Putamen (tissue), 1 donor: ENCODE data around the gene SPTBN1.

Experiments
- DNase-seq: peaks from one replicate; pipeline ENCODE4 v3.0.0-alpha.2; 2016; ENCODE audit warnings: low spot score

The SPTBN1 gene

GRCh38 chr2:54434711-54435110 is 21.4 kb upstream of the SPTBN1 start:
- DNase-seq = no peak

DNA sequence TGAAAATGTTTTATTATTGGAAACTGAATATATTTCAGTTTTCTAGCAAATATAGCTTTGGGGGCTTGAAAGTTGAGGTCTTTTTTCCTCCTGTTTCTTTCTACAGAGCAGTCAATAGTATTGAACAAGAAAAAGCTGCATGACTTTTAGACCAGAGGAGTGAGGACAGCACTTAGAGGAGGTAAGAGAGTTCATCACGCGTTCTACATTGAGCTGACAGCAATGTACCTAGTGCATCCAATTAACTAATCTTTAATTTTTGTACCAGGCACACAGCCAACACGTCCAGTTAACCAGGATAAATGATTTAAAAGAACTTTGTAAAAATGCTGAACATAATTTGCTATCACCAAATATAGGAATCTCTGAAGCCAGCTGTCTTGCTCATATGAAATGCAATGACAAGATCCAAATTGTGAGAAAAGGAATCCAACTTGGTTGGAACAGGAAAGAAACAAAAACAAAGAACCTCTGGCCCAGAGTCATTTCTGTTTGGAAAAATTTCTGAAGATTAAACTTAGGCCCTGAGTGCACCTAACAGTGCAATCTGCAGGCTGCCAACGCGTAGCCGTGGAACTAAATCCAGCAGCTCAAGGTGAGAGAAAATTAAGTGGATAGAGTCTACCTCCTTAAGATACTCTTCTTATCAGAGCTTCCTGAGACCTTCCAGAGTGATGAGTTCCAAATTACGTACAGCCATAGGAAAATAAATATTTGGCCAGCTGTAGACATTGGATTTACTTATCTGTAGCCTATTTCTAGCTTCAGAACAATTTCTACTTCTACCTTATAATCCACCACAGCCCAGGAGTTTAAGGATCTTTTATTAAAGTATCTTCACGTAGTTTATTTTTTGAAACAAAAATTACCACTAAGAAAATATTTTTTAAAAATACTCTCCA is 20.6 kb upstream of the SPTBN1 start:
- DNase-seq = no peak

DNA sequence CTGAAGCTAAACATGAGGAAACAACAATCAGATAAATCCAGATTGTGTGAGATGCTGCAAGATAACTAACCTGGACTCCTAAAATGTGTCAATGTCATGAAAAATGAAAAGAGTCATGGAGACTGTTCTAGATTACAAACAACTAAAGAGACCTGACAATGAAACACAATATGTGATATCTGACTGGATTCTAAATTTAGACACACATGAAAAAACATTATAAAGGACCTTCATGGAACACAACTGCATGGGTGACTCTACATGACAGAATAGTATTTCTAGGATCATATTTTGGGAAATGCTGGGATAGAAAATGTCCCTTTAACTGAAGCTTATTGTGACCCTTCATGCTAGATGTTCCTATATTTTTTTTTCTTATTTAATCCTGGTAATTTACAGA is 18.5 kb upstream of the SPTBN1 start:
- no peak for DNase-seq

- no peak for DNase-seq
These were observed 17.9 kb upstream of the SPTBN1 start for GRCh38 chr2:54438271-54438670.

DNA sequence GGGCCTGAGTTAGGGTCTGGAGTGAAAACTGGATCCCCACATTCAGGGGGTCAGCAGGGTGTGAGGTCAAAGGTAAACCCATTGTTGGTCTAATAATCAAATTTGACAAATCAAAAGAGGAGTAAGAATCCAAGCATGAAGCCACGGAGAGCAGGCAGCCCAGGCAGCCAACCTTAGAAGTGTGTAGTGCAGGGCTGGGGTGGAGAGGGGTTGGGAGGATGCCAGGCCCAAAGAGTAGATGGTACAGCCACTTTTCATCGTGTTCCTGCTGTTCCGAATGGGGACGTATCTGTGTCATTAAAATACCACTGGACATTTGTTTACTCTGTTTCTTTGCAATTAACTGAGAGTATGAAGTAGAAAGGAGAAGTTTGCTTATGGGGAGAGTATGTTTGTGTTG is 16.5 kb upstream of the SPTBN1 start:
- DNase-seq = no peak

DNA sequence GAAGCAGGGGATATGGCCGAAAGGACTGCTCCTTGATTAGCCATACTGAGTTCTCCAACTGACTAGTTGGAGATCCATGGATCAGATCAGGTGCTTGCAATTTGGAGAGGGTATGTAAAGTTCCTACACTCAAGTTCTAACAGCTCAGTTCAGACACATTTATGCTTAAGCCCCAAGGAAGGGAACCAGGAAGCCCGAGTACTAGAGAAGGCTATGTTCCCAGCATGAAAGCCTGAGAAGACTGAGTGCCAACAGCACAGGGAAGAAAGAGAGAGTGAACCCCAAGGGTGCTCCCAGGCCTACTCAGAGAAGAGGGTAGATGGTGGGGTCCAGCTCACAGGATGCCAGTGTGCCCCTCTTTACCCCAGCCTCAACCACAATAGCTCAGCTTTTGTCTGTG is 16.1 kb upstream of the SPTBN1 start:
- DNase-seq = no peak

DNA sequence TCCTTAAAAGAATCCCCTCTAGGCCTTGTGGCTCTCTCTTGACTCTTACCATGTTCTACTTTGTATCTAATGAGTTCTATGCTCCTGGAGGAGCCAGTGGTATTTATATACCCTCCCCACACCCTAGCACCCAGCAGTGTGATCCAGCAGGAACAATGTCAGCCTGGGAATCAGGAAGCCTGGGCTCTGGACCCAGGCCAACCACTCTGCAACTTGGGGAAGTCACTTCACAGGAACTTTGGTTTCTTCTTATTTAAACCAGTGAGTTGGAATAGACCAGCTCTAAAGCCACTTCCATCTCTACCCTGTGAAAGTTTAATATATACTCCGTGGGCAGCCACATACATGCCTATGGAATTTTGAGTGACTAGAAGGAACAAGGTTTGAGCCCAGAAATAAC is 11.6 kb upstream of the SPTBN1 start:
- DNase-seq = no peak

GRCh38 chr2:54446122-54446521 is 10.0 kb upstream of the SPTBN1 start:
- no peak for DNase-seq

GRCh38 chr2:54446625-54447024 is 9.5 kb upstream of the SPTBN1 start:
- no peak for DNase-seq

DNA sequence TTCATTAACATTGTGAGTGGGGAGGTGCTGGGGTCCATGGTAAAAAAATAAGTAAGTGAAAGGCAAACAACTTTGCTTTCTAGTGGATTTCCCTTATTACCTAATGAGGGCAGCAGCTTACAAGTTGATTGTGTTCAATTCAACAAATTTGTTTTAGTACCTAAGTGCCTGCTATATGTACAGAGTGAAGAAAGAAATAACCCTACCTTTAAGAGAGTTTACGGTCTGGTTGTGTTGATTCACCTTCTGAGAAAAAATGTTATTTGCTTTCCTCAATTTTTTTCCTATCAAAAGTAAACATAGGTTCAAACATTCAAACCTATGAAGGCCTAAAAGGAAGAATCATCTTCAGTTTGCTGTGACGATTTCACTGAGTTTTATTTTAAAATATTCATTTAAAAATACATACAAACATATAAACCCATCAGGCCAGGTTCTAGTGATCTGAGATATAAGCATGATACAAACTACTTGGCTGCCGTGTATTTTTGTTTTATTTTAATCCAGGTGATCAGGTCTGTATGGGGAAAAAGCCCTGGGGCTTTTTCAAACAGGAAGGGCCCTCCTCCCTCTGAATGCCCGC is 1.5 kb upstream of the SPTBN1 start:
- no peak for DNase-seq

- DNase-seq = peak; percentile 56
These were observed 980 bp upstream of the SPTBN1 start for GRCh38 chr2:54455131-54455562.

DNA sequence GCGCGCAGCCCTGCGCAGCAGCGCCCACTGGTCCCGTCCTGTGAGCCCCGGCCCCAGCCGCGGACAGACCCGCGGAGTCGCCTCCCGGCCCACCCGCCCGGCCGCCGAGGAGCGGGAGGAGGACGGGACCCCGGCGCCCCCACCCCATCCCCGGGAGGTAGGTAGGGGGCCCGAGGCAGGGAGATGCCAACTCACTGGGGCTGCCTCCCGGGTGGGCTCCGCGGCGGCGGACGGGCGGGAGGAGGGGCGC is 160 bp downstream of the SPTBN1 start:
- no peak for DNase-seq

DNA sequence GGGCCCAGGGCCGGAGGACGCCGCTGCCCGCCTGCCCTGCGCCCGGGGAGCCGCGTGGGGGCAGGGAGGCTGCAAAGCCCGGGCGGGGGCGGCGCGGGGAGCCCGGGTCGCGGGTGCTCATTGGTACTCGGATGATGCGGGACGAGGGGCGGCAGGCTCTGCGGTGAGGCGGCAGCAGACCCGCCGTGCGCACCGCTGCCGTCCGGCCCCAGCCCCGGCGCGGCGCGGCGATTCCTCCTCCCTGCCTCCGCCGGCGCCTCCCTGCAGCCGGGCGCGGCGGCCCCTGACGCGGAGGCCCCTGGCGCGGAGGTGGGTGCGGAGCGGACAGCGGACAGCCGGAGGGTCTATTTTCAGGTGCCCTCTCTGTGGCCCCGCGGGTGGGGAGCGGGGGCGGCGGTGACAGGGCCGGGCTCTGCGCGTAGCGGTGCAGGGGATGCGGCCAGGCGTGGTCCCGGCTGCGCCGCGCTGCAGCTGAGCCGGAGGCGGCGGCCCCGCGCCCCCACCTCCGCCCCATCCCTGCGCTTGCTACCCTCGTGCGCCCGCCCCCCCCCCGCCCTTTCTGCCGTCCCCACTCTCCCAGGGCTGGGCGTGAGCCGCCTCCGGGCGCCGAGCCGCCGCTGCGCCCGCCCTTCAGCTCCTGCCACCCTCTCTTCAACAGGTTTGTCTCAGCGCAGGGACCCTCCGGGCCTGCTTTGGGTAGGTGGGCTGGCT is 640 bp downstream of the SPTBN1 start:
- peak; percentile 71 for DNase-seq

GRCh38 chr2:54457323-54458023 is 1.3 kb downstream of the SPTBN1 start:
- DNase-seq = peak; percentile 50

- no peak for DNase-seq
These were observed 2.9 kb downstream of the SPTBN1 start for GRCh38 chr2:54459037-54459441.

GRCh38 chr2:54461261-54461660 is 5.1 kb downstream of the SPTBN1 start:
- DNase-seq = no peak

- DNase-seq = no peak
These were observed 8.2 kb downstream of the SPTBN1 start for GRCh38 chr2:54464341-54464740.

DNA sequence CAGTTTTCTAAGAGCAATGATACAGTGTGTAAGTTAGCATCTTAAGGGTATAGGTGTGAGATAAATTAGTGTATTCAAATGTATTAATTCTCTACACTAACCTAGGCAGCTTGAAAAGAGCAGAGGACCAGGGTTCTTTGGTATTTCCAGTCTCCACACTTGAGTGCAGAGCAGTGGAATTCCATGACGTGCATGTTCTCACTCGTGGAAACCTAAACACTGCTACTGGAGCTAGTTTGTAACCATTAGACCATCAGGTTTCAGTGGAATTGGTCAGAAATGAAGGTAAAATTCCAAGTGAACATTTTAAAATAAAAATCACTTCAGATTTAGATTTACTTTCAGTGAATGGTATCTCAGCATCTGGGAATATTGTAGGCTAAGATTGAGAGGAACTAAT is 9.0 kb downstream of the SPTBN1 start:
- DNase-seq = no peak

GRCh38 chr2:54466870-54467269 is 10.7 kb downstream of the SPTBN1 start:
- no peak for DNase-seq

GRCh38 chr2:54468673-54469072 is 12.5 kb downstream of the SPTBN1 start:
- no peak for DNase-seq

GRCh38 chr2:54469484-54470053 is 13.4 kb downstream of the SPTBN1 start:
- no peak for DNase-seq

DNA sequence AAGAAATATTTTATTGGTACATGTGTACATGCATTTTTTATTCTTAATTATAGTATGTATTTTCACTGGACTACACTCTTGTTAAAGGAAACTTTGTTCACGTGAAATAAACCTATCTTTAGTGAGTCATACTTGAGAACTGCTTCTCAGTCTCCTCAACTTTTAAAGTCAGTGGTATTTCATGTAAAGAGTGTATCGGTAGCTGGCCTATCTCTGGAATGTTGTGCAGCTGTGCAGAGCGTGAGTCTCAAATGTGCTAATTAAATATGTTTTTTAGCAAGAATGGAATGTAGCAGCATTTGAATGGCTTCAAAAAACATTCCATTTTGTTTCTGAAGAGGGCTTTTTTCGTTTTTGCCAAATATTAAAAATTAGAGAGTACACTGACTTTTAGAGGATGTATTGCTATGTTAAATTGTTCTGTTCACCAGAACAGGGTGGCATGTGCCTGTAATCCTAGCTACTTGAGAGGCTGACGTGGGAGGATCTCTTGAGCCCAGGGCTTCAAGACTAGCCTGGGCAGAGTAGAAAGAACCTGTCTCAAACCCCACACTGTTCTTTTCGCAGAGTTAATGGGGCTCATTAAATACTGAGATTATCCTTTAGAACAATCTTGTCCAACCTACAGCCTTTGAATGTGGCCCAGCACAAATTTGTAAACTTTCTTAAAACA is 14.3 kb downstream of the SPTBN1 start:
- no peak for DNase-seq
